IMR-90 (cell line): ENCODE results near the gene SREK1IP1.

ENCODE experiments used
- CTCF ChIP-seq: conservative IDR thresholded peaks from 2 replicates; pipeline ENCODE4 v1.5.1; 2012; ENCODE audit warnings: mild to moderate bottlenecking, low read depth, low read length, improper control_type of control experiment
- FOS ChIP-seq: fragments of 150-350 bp; IDR thresholded peaks from 2 replicates; pipeline ENCODE4 v1.6.1; 2016; ENCODE audit warnings: low read depth, low read length

GRCh38 chr5:64727150-64727549, 41.3 kb downstream of the SREK1IP1 start:
- no peak for TF ChIP-seq FOS
- no peak for TF ChIP-seq CTCF
